ENCODE data around the gene ID3. TPM values are rescaled to one million over a fixed set of nuclear protein-coding genes. Genes with fewer than 3 reads are reported as not detected.
A peak's percentile ranks its signal among the peaks of the same experiment; 100 is the strongest.

ID3 gene
- total RNA-seq, 1 experiment from 2014 or later, result 92.5 TPM

DNA sequence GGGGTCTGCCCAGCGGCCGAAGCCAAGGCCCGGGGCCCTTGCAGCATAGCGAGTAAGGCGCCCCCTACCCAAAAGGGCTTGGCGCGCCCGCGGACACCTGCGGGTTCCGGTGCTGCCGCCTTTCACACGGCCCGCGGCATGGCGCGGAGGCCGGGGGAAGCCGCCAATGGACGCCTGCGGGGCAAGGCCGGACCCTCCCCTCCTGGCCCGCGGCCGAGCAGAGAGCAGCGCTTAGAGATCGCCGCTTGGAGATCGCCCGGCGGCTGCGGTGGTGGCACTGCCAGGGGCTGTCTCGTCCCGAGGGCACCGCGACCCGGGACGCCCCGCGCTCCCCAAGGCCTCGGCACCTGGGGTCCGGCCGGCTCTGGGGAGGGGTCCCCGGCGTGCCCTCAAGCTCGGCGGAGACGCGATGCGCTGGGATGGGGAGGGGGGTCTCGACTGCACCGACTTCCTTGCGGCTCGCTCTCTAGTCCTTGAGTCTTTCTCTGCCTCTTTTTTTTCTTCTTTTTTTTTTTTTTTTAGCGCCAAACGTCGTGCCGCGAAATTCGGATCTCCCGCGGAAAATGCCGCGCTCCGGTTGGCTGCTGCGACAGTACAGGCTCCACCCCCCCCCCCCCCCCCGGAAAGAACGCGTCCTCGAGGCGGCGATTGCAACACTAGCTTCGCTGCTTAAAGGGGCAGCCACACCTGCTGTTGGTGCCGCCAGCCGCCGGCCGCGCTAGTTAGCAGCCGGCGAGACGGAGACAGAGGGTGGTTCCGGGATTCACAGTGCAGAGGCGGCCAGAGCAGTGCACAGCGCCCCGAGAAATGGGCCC lies 28.3 kb downstream of the ID3 start, which contains the start of gene E2F2:
Gene E2F2 (minus strand): TSS at position 487 of the 815 bp plus-strand sequence. CDS start 440 bp downstream, at position 47.
- peak within 1 kb of the TSS; percentile 71 for H3K4me3 ChIP-seq (ENCODE audit: low read length)
- H3K9me3 ChIP-seq (ENCODE audit: low read length), result no peaks in the 10 kb centered on the region
- no peaks in the 10 kb centered on the region for H3K9me2 ChIP-seq (replicated peaks; ENCODE audit: low read length)
- intact Hi-C loops (cut with micrococcal nuclease), result no loop called here
- H3K9ac ChIP-seq (ENCODE audit: low read length), result peak within 1 kb of the TSS; percentile 83
- H2AFZ ChIP-seq (ENCODE audit: low read length), result peak within 1 kb of the TSS; percentile 93
- peak within 1 kb of the TSS; percentile 29; the same call in 1 of the 2 replicates for H3K27ac ChIP-seq (ENCODE audit: low read length)
- H3K79me2 ChIP-seq (ENCODE audit: low read length), result peaks cover 15% of the 10 kb centered on the region
- peak within 1 kb of the TSS; percentile 97 for H3K4me2 ChIP-seq (ENCODE audit: low read length)
- ATAC-seq, result peak; percentile 68
- no peaks in the 10 kb centered on the region for H3F3A ChIP-seq (ENCODE audit: low read length, unreplicated experiment)
- peaks cover 48% of the 10 kb centered on the region for H3K4me1 ChIP-seq (ENCODE audit: insufficient read depth, low read length)
- ChIA-PET POLR2A (ENCODE audit: unreplicated experiment) (interaction anchor here (0.5 kb wide), 1 partner anchor 44 kb away, joined by 19 read pairs; no protein-coding TSS in a partner anchor), CTCF (interaction anchor here (0.9 to 1.9 kb wide), 3 partner anchors 9 to 108 kb away, joined by 3 to 13 read pairs (median 10); no protein-coding TSS in a partner anchor)
- H4K20me1 ChIP-seq (ENCODE audit: low read length), result no peaks in the 10 kb centered on the region
- no peaks in the 10 kb centered on the region for H3K27me3 ChIP-seq (ENCODE audit: low read length)
- TF ChIP-seq, protein P1, sequence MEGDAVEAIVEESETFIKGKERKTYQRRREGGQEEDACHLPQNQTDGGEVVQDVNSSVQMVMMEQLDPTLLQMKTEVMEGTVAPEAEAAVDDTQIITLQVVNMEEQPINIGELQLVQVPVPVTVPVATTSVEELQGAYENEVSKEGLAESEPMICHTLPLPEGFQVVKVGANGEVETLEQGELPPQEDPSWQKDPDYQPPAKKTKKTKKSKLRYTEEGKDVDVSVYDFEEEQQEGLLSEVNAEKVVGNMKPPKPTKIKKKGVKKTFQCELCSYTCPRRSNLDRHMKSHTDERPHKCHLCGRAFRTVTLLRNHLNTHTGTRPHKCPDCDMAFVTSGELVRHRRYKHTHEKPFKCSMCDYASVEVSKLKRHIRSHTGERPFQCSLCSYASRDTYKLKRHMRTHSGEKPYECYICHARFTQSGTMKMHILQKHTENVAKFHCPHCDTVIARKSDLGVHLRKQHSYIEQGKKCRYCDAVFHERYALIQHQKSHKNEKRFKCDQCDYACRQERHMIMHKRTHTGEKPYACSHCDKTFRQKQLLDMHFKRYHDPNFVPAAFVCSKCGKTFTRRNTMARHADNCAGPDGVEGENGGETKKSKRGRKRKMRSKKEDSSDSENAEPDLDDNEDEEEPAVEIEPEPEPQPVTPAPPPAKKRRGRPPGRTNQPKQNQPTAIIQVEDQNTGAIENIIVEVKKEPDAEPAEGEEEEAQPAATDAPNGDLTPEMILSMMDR (conservative IDR thresholded peaks at IDR 0.05; ENCODE audit: low read depth, low read length), result peak; percentile 30; the same call in 1 of the 2 replicates
- TF ChIP-seq EZH2 (IDR thresholded peaks at IDR 0.05; ENCODE audit: low read length, unreplicated experiment), result no peak
- H3K36me3 ChIP-seq (ENCODE audit: low read depth, low read length), result no peaks in the 10 kb centered on the region
- peak; percentile 81 for DNase-seq
- no TSS peak for BruUV-seq (replicated peaks)

DNA sequence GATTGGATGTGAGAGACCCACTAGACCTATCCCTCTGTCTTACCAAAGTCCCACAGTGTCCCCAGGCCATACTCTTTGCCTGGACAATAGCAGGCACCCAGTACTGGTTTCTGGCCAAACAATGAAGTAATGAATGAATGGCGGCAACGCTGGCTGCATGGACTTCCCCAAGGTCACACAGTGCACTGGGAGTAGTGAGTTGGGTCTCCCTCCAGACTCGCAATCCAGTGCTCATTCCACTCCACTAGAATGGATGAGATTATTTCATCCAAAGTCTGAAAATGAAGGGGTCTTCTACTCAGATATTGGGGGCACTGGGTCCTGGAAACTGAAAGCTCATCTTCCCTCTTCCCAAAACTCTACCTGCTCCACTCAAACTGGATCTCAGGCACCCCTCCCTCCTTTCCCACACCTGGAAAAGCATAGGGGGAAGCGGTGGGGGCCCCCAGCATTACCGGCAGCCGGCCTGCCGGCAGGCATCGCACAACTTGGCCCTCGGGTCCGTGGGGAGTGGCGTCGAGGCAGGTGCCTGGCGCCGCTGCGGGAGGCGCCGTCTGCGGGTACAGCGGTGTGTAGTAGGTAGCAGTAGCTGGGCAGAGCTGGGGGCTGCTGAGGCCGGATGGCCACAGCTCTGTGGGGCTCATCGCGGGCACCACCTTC lies 29.1 kb downstream of the ID3 start:
- peaks cover 15% of the 10 kb centered on the region for H3K79me2 ChIP-seq (ENCODE audit: low read length)
- peak overlapping the region; percentile 97 for H3K4me2 ChIP-seq (ENCODE audit: low read length)
- H3K4me3 ChIP-seq (ENCODE audit: low read length), result peak overlapping the region; percentile 71
- CTCF ChIA-PET, result no interaction called here
- no TSS peak for BruUV-seq (replicated peaks)
- H3K9ac ChIP-seq (ENCODE audit: low read length), result peak overlapping the region; percentile 83
- H3K27me3 ChIP-seq (ENCODE audit: low read length), result no peaks in the 10 kb centered on the region
- no peaks in the 10 kb centered on the region for H3K9me2 ChIP-seq (replicated peaks; ENCODE audit: low read length)
- H3K27ac ChIP-seq (ENCODE audit: low read length), result no peak overlapping the region
- DNase-seq (no peak), ATAC-seq (no peak)
- peaks cover 55% of the 10 kb centered on the region for H3K4me1 ChIP-seq (ENCODE audit: insufficient read depth, low read length)
- H3F3A ChIP-seq (ENCODE audit: low read length, unreplicated experiment), result no peaks in the 10 kb centered on the region
- H4K20me1 ChIP-seq (ENCODE audit: low read length), result no peaks in the 10 kb centered on the region
- POLR2A ChIA-PET (ENCODE audit: unreplicated experiment), result no interaction called here
- intact Hi-C loops (cut with micrococcal nuclease), result no loop called here
- peak overlapping the region; percentile 93 for H2AFZ ChIP-seq (ENCODE audit: low read length)
- no peaks in the 10 kb centered on the region for H3K9me3 ChIP-seq (ENCODE audit: low read length)
- TF ChIP-seq EZH2 (IDR thresholded peaks at IDR 0.05; ENCODE audit: low read length, unreplicated experiment), result no peak
- TF ChIP-seq EZH2phosphoT487 (IDR thresholded peaks at IDR 0.05; ENCODE audit: borderline replicate concordance, low read length), result no peak
- H3K36me3 ChIP-seq (ENCODE audit: low read depth, low read length), result no peaks in the 10 kb centered on the region

DNA sequence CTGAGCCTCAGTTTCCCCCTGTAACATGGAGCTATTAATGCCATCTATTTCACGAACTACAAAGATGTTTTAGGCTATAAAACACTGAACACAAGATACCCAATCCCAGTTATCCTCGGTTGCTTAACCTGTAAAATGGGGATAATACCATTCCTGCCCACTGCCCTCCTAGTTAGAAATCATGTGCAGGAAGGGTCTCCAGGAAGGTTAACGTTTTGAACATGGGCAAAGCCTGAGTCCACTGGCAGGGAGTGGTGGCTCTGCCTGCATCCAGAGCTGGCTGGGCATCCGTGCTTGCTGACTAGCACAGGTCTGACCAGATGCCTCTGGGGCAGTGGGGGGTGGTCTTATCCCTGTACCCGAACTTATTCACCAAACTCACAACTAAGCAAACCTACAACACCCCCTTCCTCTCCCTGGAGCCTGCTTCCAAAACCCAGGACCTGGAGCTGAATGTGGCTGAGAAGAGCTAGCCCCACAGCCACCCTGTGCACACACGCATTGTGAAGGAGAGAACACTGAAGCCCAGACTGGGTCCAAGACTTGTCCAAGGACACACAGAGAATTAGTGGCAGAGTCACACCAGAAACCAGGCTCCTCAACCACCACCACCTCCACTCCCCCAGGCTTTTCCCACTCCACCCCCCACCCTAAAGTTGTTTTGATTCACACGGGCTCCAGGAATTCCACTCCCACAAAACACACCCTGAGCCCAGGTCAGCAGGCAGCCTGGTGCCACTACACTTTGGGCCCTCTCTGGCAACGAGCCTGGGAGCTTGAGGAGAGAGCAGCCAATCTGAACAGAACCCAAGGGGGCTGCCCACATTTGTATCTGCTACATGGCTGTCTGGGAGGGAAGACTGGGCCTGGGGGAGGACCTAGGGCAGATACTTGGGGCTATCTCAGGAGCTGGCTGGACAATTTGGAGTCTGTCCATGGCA lies 29.9 kb downstream of the ID3 start:
- Histone ChIP-seq H3K4me1 (ENCODE audit: insufficient read depth, low read length) (peaks cover 63% of the 10 kb centered on the region), H3K9me2 (replicated peaks; ENCODE audit: low read length) (no peaks in the 10 kb centered on the region), H3K4me3 (ENCODE audit: low read length) (peak overlapping the region; percentile 71), H3K79me2 (ENCODE audit: low read length) (peaks cover 15% of the 10 kb centered on the region), H3K27ac (ENCODE audit: low read length) (no peak overlapping the region), H4K20me1 (ENCODE audit: low read length) (no peaks in the 10 kb centered on the region), H3K27me3 (ENCODE audit: low read length) (no peaks in the 10 kb centered on the region), H3K4me2 (ENCODE audit: low read length) (peak overlapping the region; percentile 97), H3F3A (ENCODE audit: low read length, unreplicated experiment) (no peaks in the 10 kb centered on the region), H3K9me3 (ENCODE audit: low read length) (no peaks in the 10 kb centered on the region), H3K9ac (ENCODE audit: low read length) (peak overlapping the region; percentile 83), H3K36me3 (ENCODE audit: low read depth, low read length) (no peaks in the 10 kb centered on the region), H2AFZ (ENCODE audit: low read length) (no peak overlapping the region)
- TF ChIP-seq EZH2phosphoT487 (IDR thresholded peaks at IDR 0.05; ENCODE audit: borderline replicate concordance, low read length) (no peak), EZH2 (IDR thresholded peaks at IDR 0.05; ENCODE audit: low read length, unreplicated experiment) (no peak)
- TF ChIP-seq, protein P1 (conservative IDR thresholded peaks at IDR 0.05; ENCODE audit: low read depth, low read length), result no peak
- intact Hi-C loops (cut with micrococcal nuclease), result no loop called here
- ChIA-PET CTCF (no interaction called here), POLR2A (ENCODE audit: unreplicated experiment) (no interaction called here)
- BruUV-seq (replicated peaks), result no TSS peak
- ATAC-seq, result no peak
- DNase-seq, result peak; percentile 27
